ENCODE results near the gene PSEN1. TPM values are rescaled to one million over a fixed set of nuclear protein-coding genes. Genes with fewer than 3 reads are reported as not detected.

The PSEN1 gene
- total RNA-seq, result 28.0 and 45.7 TPM in 2 replicates

DNA sequence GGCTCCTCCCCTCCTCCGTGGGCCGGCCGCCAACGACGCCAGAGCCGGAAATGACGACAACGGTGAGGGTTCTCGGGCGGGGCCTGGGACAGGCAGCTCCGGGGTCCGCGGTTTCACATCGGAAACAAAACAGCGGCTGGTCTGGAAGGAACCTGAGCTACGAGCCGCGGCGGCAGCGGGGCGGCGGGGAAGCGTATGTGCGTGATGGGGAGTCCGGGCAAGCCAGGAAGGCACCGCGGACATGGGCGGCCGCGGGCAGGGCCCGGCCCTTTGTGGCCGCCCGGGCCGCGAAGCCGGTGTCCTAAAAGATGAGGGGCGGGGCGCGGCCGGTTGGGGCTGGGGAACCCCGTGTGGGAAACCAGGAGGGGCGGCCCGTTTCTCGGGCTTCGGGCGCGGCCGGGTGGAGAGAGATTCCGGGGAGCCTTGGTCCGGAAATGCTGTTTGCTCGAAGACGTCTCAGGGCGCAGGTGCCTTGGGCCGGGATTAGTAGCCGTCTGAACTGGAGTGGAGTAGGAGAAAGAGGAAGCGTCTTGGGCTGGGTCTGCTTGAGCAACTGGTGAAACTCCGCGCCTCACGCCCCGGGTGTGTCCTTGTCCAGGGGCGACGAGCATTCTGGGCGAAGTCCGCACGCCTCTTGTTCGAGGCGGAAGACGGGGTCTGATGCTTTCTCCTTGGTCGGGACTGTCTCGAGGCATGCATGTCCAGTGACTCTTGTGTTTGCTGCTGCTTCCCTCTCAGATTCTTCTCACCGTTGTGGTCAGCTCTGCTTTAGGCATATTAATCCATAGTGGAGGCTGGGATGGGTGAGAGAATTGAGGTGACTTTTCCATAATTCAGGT lies at the start of gene PSEN1:
Gene PSEN1 (plus strand): TSS at position 121 of the 839 bp plus-strand sequence. CDS start 11,513 bp downstream, outside the sequence.

DNA sequence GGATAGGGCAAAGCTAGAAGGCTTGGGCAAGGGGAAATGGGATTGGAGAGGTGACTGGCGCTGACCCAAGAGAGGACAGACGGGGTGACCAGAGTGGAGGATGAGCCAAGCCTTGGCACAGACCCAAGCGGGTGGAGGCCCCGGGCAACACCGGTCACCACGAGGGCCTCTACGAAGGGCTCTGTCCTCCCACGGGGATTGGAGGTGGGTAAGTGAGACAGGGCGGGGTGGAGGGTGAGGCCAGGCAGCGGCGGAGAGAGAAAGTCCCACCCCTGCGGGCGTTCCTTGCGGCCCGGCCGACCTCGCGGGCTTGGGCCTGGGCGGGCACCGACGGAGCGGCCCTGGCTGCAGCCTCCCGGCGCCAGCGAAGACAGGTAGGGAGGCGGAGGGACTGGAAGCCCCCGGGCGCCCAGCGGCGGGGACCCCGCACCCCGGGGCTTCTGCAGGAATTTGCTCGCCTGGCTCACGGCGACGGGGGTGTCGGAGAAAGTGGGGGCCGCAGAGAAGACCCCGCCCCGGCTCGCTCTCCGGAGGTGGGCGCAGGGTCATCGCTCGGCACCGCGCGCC lies 101.0 kb downstream of the PSEN1 start, which contains the start of gene PAPLN:
Gene PAPLN (plus strand): TSS at position 288 of the 567 bp plus-strand sequence. CDS start 2,273 bp downstream, outside the sequence.

Other genes starting within 250 kb of the PSEN1 start
- gene DPF3, start 242.4 kb upstream of the PSEN1 start, total RNA-seq, result 0.97 and 11.4 TPM in 2 replicates
- 5.3 and 12.7 TPM in 2 replicates for gene DCAF4, start 210.0 kb upstream of the PSEN1 start, total RNA-seq
- 11.2 and 29.9 TPM in 2 replicates for gene ZFYVE1, start 109.4 kb upstream of the PSEN1 start, total RNA-seq
- 18.6 and 51.2 TPM in 2 replicates for gene RBM25, start 78.0 kb upstream of the PSEN1 start, total RNA-seq
- 7.8 and 73.1 TPM in 2 replicates for gene PAPLN, start 101.0 kb downstream of the PSEN1 start, total RNA-seq